Stimulated activated CD8-positive, alpha-beta memory T cell treated with anti-CD3 and anti-CD28 coated beads, Interleukin-4, amount 100 ng/mL, for 4 hours (primary cell): Measurements from ENCODE around the gene GNG11.

ENCODE experiments used
- DNase-seq, 2 donors: peaks; one replicate each; pipeline ENCODE4 v3.0.0-alpha.2; 2020; ENCODE audit warnings: low read depth in 2 of 2, low spot score in 1 of 2

Gene GNG11

GRCh38 chr7:93921607-93922566 is at the start of gene GNG11:
Gene GNG11, plus strand, starts transcription at chr7:93921735. Its CDS starts 403 bp downstream, at chr7:93922138.
- no peak for DNase-seq

DNA sequence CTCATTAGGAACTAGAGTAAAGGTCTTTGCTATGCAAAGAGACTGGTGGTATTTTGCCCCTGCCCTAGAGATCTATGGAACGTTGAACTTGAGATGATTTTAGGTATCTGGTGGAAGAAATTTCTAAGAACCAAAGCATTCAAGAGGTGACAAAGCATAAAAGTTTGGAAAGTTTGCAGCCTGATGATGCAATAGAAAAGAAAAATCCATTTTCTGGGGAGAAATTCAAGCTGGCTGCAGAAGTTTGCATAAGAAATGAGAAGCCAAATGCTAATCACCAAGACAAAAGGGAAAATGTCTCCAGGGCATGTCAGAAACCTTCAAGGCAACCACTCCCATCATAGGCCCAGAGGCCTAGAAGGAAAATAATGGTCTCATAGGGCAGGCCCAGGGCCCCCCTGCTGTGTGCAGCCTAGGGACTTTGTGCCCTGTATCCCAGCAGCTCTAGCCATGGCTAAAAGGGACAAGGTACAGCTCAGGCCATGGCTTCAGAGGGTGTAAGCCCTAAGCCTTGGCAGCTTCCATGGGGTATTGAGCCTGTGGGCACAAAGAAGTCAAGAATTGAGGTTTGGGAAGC is 47.4 kb upstream of the GNG11 start:
- no peak for DNase-seq

DNA sequence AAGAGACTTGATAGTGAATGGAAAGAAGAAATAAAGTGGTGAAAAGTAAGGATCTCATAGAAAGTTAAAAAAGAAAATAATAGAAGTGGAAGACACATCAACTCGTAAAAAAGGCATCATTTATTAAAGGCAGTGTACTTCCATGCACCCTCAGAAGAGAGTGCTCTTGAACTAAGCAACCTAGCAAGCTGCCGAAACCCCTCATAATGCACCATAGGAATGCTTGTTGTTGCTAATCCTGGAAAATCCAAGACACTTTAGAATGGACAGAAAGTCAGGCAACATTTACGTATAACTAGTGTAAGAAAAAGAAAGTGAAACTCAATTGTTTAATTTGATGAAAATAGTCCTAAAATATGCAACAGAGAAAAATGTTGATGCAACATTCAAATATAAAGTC is 43.8 kb upstream of the GNG11 start:
- DNase-seq, result no peak

DNA sequence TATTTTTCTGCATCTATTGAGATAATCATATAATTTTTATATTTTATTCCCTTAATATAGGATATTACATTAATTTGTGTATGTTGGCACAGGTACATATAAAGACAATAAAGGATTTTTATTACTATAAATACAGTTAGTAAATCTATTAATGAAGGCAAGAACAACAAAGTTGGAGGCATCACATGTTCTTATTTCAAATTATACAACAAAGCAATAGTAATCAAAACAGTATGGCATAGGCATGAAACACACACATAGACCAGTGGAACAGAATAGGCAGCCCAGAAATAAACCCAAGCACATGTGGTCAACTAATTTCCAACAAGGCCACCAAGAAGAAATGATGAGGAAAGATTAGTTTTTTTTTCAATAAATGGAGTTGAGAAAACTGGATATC is 42.2 kb upstream of the GNG11 start:
- no peak for DNase-seq

GRCh38 chr7:93882468-93882867 is 39.1 kb upstream of the GNG11 start:
- no peak for DNase-seq

DNA sequence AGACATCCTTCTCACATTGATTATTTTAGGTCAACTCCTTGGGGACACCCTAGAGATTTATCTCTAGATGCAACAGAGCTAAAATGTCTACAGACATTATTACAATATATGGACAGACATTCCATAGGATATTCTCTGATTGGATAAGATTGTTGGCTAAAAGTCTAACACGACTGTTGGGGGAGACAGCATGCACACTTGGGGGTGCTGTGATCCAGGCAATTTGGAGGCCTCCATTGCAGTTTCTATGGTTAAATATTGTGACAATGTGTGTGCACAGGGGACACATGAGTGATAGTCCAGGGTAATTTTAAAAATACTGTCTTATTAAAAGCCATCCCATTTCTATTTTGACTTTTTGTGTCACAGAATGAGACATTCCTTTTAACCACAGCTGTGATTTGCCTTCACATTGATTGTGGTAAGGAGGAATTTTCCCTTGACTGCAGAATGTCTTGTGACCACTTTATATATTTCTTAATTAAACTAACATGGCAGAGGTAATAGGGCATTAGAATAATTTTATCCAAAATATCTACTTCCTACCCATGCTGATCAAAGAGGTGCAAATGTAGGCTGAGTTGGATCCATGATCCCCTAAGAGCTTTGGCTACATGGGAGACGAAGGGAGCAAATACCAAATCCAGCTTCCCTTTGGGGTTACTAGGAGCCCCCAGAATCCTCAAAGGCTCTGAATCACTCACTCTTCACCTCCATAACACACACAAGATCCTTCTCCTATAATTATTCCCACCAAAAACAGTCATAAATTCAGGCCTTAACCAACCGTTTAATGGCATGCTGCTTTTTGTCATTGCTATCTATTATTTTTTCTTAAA is 38.2 kb upstream of the GNG11 start:
- DNase-seq, result no peak

DNA sequence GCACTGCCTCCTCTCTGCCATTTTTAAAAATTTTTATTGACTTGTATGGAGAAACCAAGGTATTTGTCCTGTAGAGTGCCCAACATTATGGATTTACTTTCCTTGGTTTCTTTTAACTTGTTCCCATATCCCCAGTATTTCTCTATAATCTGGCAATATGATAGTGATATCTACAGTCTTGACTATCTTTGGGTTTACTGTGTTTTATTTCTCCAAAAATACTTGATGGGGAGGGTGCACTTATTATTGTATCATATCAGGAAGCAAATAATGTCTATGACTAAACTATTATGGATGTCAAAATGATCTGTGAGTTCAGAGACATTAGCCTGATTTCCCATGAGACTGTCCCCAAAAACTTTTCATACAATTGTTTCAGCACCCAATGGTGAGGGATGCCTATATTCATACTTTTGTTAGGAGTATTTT is 37.6 kb upstream of the GNG11 start:
- no peak for DNase-seq

DNA sequence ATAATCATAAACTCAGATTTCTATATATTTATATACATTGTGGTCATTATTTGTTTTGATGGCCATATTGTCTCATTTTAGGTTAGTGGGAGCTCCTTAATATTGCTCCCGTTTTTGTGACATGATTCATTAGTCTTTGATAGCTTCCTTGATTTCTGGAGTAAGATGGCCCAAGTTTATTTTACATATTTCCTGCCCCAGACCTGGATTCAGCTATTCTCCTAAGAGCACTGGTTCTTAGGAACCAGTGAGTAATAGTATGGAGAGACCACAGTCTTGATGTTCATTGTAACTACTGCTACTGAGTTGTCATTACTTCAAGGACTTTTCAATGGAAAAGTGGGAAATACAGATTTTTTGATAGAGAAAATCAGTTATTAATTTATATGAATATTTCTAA is 37.0 kb upstream of the GNG11 start:
- no peak for DNase-seq

- no peak for DNase-seq
Measured at GRCh38 chr7:93889261-93889660, 32.3 kb upstream of the GNG11 start.

DNA sequence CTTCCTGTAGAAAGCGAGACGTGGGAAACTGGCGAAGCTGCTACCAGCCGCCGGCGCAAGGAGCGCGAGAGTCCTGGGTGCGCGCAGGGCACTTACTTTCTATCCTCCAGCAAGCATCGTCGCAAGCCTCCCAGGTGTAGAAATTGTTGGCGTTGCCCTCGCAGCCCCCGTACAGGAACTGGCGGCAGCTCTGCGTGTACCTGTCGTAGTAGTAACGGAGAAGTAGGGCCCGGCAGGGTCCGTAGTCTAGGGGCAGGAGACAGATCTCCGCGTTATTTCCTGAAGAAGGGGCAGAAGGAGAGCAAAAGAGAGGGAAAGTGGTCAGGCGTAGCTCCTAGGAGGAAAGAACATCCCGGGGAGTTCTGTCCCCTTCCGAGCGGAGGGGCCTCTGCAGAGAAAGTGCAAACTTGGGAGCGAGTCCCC is 31.5 kb upstream of the GNG11 start:
- no peak for DNase-seq

DNA sequence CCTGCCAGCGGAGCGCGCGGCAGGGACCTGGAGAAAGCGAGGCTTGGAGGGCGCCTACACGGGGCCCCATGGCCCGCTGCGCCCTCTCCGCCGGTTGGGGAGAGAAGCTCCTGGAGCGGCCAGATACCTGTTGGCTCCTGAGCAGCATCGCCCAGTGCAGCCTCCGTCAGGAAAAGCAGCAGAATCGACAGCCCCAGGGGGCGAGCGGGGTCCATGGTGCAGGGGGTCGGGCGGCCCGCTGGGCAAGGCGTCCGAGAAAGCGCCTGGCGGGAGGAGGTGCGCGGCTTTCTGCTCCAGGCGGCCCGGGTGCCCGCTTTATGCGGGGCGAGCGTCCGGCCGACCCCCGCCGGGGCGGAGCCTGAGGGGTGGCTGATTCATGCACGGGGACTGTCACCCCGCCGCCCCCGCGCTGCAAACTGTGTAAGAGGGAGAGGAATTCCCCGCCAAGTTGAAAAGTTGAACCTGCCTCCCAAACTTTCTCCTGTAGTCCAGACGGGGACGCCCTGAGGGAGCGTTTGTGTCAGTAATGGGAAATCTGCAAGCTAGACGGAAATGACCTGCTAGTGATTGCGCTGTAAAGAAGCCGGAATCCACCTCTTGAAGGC is 31.0 kb upstream of the GNG11 start, which contains the start of gene TFPI2:
TFPI2 (minus strand) TSS at position 290 of the 605 bp plus-strand sequence; CDS start at position 215, 75 bp downstream.
- DNase-seq, result no peak

GRCh38 chr7:93894426-93894825 is 27.1 kb upstream of the GNG11 start:
- no peak for DNase-seq

GRCh38 chr7:93894966-93895640 is 26.4 kb upstream of the GNG11 start:
- DNase-seq, result no peak

DNA sequence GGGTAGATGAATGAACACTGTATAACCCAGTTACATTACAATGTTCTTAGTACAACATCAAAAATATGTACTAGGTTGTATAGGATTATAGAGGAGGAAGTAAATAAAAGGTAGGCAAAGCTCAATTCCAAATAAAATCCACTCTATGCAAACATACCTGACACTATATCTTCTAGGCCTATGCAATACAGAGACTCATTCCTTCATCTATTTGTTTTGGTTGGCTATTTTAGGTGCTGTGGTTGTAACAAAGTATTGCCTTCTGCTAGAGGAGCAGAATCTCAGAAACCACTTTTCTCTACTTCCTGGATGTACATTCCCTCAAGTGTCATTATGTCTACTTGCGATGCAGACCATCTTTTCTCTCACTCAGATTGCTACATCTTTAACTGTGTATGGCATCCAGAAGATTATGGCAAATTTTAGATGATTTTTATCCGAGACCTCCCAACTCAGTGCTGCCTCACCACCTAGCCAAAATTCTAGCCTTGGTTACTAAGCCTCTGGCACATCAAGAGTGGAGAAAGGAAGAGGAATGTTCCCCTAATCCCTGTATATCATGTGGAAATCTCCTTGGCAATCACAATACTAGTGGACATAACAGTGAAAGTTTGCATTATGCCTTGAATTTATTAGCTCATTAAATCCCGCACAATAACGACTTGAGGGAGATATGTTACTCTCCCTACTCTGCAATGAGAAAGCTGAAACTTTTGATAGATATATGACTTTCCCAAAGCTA is 25.5 kb upstream of the GNG11 start:
- no peak for DNase-seq

DNA sequence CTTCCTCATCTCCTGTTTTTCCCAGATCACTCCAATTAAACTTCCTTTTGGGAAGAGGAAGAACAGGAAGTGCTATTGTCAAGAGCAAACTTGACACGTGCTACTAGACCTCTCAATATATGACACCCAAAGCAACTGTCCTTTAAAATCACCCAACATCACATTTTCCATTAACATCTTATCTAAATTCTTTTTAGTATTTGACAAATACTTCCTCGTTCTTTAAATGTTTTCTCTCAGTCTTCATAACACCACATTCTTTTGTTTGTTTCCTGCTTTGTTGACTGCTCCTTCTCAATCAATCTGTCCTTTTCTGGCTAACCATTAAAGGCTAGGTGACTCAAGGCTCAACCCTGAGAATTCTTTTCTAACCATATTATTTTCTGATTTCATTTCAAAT is 23.9 kb upstream of the GNG11 start:
- DNase-seq, result no peak

GRCh38 chr7:93902777-93903423 is 18.6 kb upstream of the GNG11 start:
- no peak for DNase-seq

- no peak for DNase-seq
Measured at GRCh38 chr7:93906267-93906666, 15.3 kb upstream of the GNG11 start, which contains the start of gene GNGT1. Gene GNGT1, plus strand, starts transcription at chr7:93906567. Its CDS starts 180 bp downstream, at chr7:93906747.

DNA sequence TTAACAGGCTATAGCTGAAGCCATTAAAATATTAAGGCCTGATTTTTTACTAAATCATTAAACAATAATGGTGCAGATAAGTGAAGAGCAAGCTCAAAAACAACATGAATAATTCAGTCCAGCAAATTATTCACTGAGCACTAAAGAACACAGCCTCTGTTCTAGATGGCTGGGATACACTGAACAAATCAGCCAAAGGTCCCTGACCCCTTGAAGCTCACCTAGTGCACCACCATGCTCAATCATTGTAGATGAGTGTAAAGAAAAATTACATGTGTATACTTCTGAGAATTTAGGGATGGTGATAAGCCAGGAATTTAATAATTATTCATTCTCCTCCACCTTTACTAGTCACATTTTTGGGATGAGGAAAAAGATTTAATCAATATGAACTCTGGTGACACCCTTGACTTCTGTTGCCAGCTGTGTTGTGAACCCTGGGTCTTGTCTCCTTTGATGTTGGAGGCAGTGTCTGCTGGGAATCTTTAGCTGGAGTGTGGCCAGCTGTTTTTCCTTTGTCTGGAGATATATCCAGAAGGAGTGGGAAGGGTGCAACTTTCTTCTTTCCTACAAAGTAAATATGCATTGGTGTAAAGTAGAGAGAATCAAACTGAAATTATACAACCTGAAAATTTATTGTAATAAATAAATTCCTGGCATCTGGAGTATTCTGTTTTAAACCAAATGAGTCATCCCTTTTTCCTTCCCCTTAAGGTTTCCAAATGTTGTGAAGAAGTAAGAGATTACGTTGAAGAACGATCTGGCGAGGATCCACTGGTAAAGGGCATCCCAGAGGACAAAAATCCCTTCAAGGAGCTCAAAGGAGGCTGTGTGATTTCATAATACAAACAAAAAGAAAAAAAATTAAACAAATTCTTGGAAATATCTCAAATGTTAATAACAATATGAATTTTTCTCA is 11.2 kb upstream of the GNG11 start:
- DNase-seq, result no peak
